ENCODE results near the gene KIF26B. TPM values are rescaled to one million over a fixed set of nuclear protein-coding genes. Genes with fewer than 3 reads are reported as not detected.

Gene KIF26B
- total and polyA plus RNA-seq, 2 experiments from 2014 or later = 0.03 to 0.76 TPM

GRCh38 chr1:245480393-245481120, 325.8 kb downstream of the KIF26B start (continued):
- no peak for TF ChIP-seq ZNF462 (CRISPR knock-in tag; IDR thresholded peaks at IDR 0.05)
- no peak for TF ChIP-seq NANOG (IDR thresholded peaks at IDR 0.05; ENCODE audit: borderline replicate concordance)

GRCh38 chr1:245481261-245481660, 326.5 kb downstream of the KIF26B start:
- Histone ChIP-seq H3K4me1 (ENCODE audit: insufficient read depth) (peaks cover 10% of the 10 kb centered on the region), H2AFZ (no peak overlapping the region), H3K27ac (ENCODE audit: low read depth) (no peak overlapping the region), H3K4me2 (no peak overlapping the region), H3F3A (replicated peaks; ENCODE audit: low read depth) (no peaks in the 10 kb centered on the region), H3K4me3 (no peak overlapping the region), H3K27me3 (ENCODE audit: insufficient read depth) (no peaks in the 10 kb centered on the region), H3K79me2 (replicated peaks; ENCODE audit: insufficient read depth) (no peaks in the 10 kb centered on the region), H4K20me1 (replicated peaks; ENCODE audit: insufficient read depth) (no peaks in the 10 kb centered on the region), H3K36me3 (ENCODE audit: insufficient read depth) (no peaks in the 10 kb centered on the region), H3K9me2 (ENCODE audit: insufficient read depth) (no peaks in the 10 kb centered on the region)
- H3K36me3 Mint-ChIP-seq (ENCODE audit: low read depth) = no peaks in the 10 kb centered on the region
- ATAC-seq (no peak), DNase-seq (ENCODE audit: low spot score) (no peak)
- H3K27me3 Mint-ChIP-seq (ENCODE audit: insufficient read depth, low read depth, poor library complexity) = peaks cover 4% of the 10 kb centered on the region
- H3K9me3 Mint-ChIP-seq = no peaks in the 10 kb centered on the region
- peaks cover 20% of the 10 kb centered on the region for H3K4me1 Mint-ChIP-seq
- no peak overlapping the region for H3K4me3 Mint-ChIP-seq
- H3K27ac Mint-ChIP-seq = no peak overlapping the region
- TF ChIP-seq ETS1 (IDR thresholded peaks at IDR 0.05) (no peak), REST (IDR thresholded peaks at IDR 0.05; ENCODE audit: unreplicated experiment) (no peak), STAT1 (IDR thresholded peaks at IDR 0.05; ENCODE audit: unreplicated experiment) (no peak), EZH2 (IDR thresholded peaks at IDR 0.05; ENCODE audit: low read depth, unreplicated experiment) (no peak), CREB1 (CRISPR knock-in tag; IDR thresholded peaks at IDR 0.05; ENCODE audit: low read depth) (no peak), POLR2AphosphoS5 (IDR thresholded peaks at IDR 0.05; ENCODE audit: low read depth) (no peak), ZNF114 (CRISPR knock-in tag; IDR thresholded peaks at IDR 0.05) (no peak)
